ENCODE results near the gene CD2.

GRCh38 chr1:116763116-116763786 is 9.0 kb downstream of the CD2 start:
- TF ChIP-seq CTCF (IDR thresholded peaks at IDR 0.05) (no peak), ZFX (IDR thresholded peaks at IDR 0.05; ENCODE audit: borderline replicate concordance) (no peak)
